K562 (cell line): Measurements from ENCODE around the gene CEL. TPM values are rescaled to one million over a fixed set of nuclear protein-coding genes. Genes with fewer than 3 reads are reported as not detected.
A peak's percentile ranks its signal among the peaks of the same experiment; 100 is the strongest.

Source experiments
- CHD7 ChIP-seq: fragments of 200-600 bp; sonication (generic); IDR thresholded peaks from one replicate; pipeline ENCODE4 v1.6.1; 2012; ENCODE audit warnings: mild to moderate bottlenecking, low read depth, low read length, inconsistent platforms
- FOXJ3 ChIP-seq: sonication (generic); formaldehyde crosslinking; IDR thresholded peaks from 2 replicates; pipeline ENCODE4 v1.4.0; 2020; ENCODE audit warnings: mild to moderate bottlenecking, missing genetic modification reagents
- JUN ChIP-seq, 2 experiments: sonication (generic) in 1 of 2; formaldehyde crosslinking in 1 of 2; IDR thresholded peaks; 2 replicates each; pipeline versions ENCODE4 v1.6.1 to v1.8.0; 2012 to 2022; ENCODE audit warnings: borderline replicate concordance in 2 of 2, mild to moderate bottlenecking in 2 of 2, improper control_type of control experiment in 1 of 2, low read depth in 1 of 2, low read length in 1 of 2, missing genetic modification reagents in 1 of 2
- MCM7 ChIP-seq, 2 experiments: fragments of 450-650 bp; IDR thresholded peaks; 2 replicates each; pipeline ENCODE4 v1.6.1; 2016 to 2018
- RBM39 ChIP-seq: fragments of 200-400 bp; formaldehyde crosslinking; optimal IDR thresholded peaks from 2 replicates; pipeline ENCODE3; 2018; ENCODE audit warnings: low read depth, low read length
- REST ChIP-seq, 2 experiments: fragments of 450-650 bp; formaldehyde crosslinking in 1 of 2; IDR thresholded peaks; 2 replicates each; pipeline versions ENCODE4 v1.4.0 to v1.6.1; 2014 to 2020; ENCODE audit warnings: mild to moderate bottlenecking in 2 of 2, borderline replicate concordance in 1 of 2, low read depth in 1 of 2
- polyA plus RNA-seq, 8 experiments: library from polyadenylated mRNA; depleted of rRNA in 4 of 8; stranded (reverse) in 5 of 8; unstranded in 3 of 8; fragments of >200 nt; fragmentation: Nextera tagmentation in 2 of 8; fragmentation: Illumina TruSeq in 1 of 8; extraction: Ambion mirVana in 2 of 8; extraction: Trizol in 1 of 8; gene quantifications; 2 replicates each; pipeline versions ENCODE4 v1.2.1 to v1.2.3, GENCODE V29; 2011 to 2014; ENCODE audit warnings: inconsistent platforms in 1 of 8, missing spikeins in 1 of 8
- total RNA-seq, 7 experiments: library from RNA; depleted of rRNA in 6 of 7; stranded (reverse); fragments of >200 nt in 6 of 7; fragmentation: Illumina TruSeq in 2 of 7; extraction: Trizol in 2 of 7; gene quantifications; 2 replicates each; pipeline versions ENCODE4 v1.2.1 to v1.2.3, GENCODE V29; 2011 to 2021; ENCODE audit warnings: low replicate concordance in 1 of 7

CEL gene
- total and polyA plus RNA-seq, 9 of the 15 experiments (the other 6 are each of a cell fraction or from before 2014, with no cell fraction given), result 0.09 to 3.0 (median 0.51) TPM; not detected in 2

- peak; percentile 93 for TF ChIP-seq REST (IDR thresholded peaks at IDR 0.05; ENCODE audit: borderline replicate concordance)
- no peak for TF ChIP-seq REST (CRISPR knock-in tag; IDR thresholded peaks at IDR 0.05; ENCODE audit: low read depth)
- no peak for TF ChIP-seq CHD7
- TF ChIP-seq FOXJ3 (CRISPR knock-in tag), result no peak
- TF ChIP-seq RBM39, result no peak
- no peak for TF ChIP-seq MCM7 (IDR thresholded peaks at IDR 0.05)
- 0 out of 2 replicates have a peak, but pooled peaks have one; percentile 24 for TF ChIP-seq JUN (IDR thresholded peaks at IDR 0.05; ENCODE audit: borderline replicate concordance, low read depth, low read length)
- TF ChIP-seq JUN (CRISPR knock-in tag; IDR thresholded peaks at IDR 0.05; ENCODE audit: borderline replicate concordance), result no peak
Observed at GRCh38 chr9:133103183-133103986, 41.6 kb downstream of the CEL start (continued).
